ENCODE measurements around the gene CACNA2D4. TPM values are rescaled to one million over a fixed set of nuclear protein-coding genes. Genes with fewer than 3 reads are reported as not detected.
"Not testable (repeated sequence)": the region's sequence is repeated elsewhere in the genome, so short reads cannot be mapped to it uniquely, and the experiment has no call there.

CACNA2D4 gene
- total RNA-seq (2012; rRNA removed): 0.66 TPM in 1 of 2 replicates, not detected in the other

- Histone ChIP-seq H3K9me3 (replicated peaks; ENCODE audit: low read length) (no peaks in the 10 kb centered on the region), H3K4me2 (ENCODE audit: low read length) (no peak within 1 kb of the TSS), H3K27me3 (ENCODE audit: control insufficient read depth, insufficient read depth, low read length) (peaks cover 56% of the 10 kb centered on the region), H3K4me3 (ENCODE audit: low read length) (no peak within 1 kb of the TSS), H3K9ac (ENCODE audit: low read depth, low read length) (no peak within 1 kb of the TSS), H3K4me1 (ENCODE audit: control insufficient read depth, insufficient read depth, low read length) (no peaks in the 10 kb centered on the region), H3K36me3 (ENCODE audit: insufficient read depth, low read length) (no peaks in the 10 kb centered on the region)
These were observed at the start of gene CACNA2D4 for GRCh38 chr12:1918081-1918883. Gene CACNA2D4 (minus strand): TSS chr12:1918652. CDS start chr12:1918473, 179 bp downstream.

DNA sequence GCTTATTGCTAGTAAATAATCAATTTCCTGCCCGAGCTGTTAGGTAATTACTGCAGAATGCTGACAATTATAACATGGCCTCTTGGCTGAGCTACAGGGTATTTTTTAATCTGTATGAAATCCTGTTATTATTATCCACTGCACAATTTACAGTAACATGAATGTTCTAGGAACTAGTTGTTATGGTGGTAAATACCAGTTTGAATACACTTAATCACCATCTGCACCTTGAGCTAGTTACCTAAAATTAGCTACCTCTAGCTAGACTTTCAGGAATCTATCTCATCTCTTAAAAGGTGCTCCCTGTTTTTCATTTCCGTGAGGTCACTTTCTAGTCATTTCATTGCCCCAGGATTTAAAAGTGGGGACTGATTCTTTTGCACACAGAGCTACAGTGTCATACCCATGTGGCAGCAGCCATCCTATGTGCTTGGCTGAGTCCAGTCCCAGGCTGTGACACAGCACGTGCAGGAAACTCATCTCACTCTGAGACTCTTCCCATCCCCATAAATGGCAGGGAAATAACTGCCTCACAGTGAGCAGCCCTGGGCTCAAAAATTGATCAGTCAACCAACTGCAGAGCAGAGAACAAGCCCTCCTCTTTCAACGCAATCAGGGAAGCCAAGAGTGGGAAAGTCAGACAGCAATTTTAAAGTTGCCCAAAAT, 48.2 kb upstream of the CACNA2D4 start:
- Histone ChIP-seq H3K36me3 (ENCODE audit: insufficient read depth, low read length) (peaks cover 22% of the 10 kb centered on the region), H3K27me3 (ENCODE audit: control insufficient read depth, insufficient read depth, low read length) (no peaks in the 10 kb centered on the region), H3K9ac (ENCODE audit: low read depth, low read length) (no peak overlapping the region), H3K9me3 (replicated peaks; ENCODE audit: low read length) (no peaks in the 10 kb centered on the region), H3K4me2 (ENCODE audit: low read length) (no peak overlapping the region), H3K4me1 (ENCODE audit: control insufficient read depth, insufficient read depth, low read length) (no peaks in the 10 kb centered on the region), H3K4me3 (ENCODE audit: low read length) (no peak overlapping the region)

DNA sequence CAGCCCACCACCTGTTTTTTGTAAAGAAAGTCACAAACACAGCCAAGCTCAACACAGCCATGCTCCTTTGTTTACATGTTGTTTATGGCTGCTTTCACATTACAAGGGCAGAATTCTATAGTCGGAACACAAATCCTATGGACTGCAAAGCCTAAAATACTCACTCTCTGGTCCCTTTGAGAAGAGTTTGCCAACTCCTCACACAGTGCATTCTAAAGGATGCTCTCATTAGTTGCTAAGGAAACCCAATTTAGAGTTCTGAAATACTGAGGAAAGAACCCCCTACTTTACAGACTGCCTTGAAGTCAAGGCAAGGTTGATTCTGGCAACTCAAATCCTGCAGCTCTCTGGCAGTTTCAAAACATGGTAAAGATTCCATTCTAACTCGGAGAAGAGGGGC, 47.5 kb upstream of the CACNA2D4 start:
- Histone ChIP-seq H3K36me3 (ENCODE audit: insufficient read depth, low read length) (peaks cover 27% of the 10 kb centered on the region), H3K4me3 (ENCODE audit: low read length) (no peak overlapping the region), H3K9me3 (replicated peaks; ENCODE audit: low read length) (no peaks in the 10 kb centered on the region), H3K4me2 (ENCODE audit: low read length) (no peak overlapping the region), H3K4me1 (ENCODE audit: control insufficient read depth, insufficient read depth, low read length) (no peaks in the 10 kb centered on the region), H3K27me3 (ENCODE audit: control insufficient read depth, insufficient read depth, low read length) (no peaks in the 10 kb centered on the region), H3K9ac (ENCODE audit: low read depth, low read length) (no peak overlapping the region)

DNA sequence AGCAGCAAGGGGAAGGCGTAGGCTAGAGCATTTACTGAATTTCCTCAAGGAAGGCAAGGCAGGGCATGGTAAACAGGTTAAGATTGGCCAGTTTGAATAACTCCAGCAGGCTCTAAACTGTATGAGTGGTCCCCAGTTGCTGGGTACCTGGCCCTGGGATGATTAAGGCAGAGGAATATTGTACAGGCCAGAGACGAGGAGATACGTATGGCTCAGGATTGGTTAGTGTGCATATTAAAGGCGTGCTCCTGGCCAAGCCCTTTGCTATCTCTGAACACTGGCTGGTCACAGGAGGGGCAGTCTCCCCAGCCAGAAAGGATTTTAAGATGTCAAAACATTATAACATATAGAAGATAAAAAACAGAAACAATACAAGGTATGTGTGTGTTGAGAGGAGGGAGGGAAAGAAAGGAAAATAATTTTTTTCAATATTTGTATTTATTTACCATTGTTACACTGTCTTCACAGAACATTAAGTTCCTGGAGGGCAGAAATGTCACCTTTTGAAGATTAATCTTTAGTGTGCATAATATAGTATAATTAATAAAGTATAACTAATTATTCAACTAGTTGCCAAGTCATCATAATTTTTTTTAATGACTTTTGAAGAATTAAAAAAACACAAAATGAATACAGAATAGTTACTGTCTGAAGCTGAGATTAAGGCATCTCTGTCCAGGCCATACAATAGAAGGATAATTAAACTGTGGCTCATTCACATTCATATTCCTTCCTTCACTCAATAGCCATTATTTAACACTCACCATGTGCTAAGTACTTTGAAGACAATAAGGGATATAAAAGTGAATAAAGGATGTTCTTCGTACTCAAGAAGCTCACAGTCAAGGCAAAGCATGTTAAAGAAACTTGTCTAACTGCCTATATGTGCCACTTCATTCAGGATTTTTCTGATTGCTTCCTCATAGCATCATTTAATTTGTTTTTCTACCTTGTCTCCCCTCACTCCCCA, 43.9 kb upstream of the CACNA2D4 start:
- no peaks in the 10 kb centered on the region for H3K9me3 ChIP-seq (replicated peaks; ENCODE audit: low read length)
- no peak overlapping the region for H3K4me3 ChIP-seq (ENCODE audit: low read length)
- peaks cover 32% of the 10 kb centered on the region for H3K36me3 ChIP-seq (ENCODE audit: insufficient read depth, low read length)
- H3K4me1 ChIP-seq (ENCODE audit: control insufficient read depth, insufficient read depth, low read length): no peaks in the 10 kb centered on the region
- no peak overlapping the region for H3K9ac ChIP-seq (ENCODE audit: low read depth, low read length)
- no peak overlapping the region for H3K4me2 ChIP-seq (ENCODE audit: low read length)
- no peaks in the 10 kb centered on the region for H3K27me3 ChIP-seq (ENCODE audit: control insufficient read depth, insufficient read depth, low read length)

- no peak overlapping the region for H3K4me2 ChIP-seq (ENCODE audit: low read length)
- H3K36me3 ChIP-seq (ENCODE audit: insufficient read depth, low read length): peaks cover 31% of the 10 kb centered on the region
- H3K4me3 ChIP-seq (ENCODE audit: low read length): no peak overlapping the region
- H3K4me1 ChIP-seq (ENCODE audit: control insufficient read depth, insufficient read depth, low read length): no peaks in the 10 kb centered on the region
- H3K9me3 ChIP-seq (replicated peaks; ENCODE audit: low read length): no peaks in the 10 kb centered on the region
- H3K9ac ChIP-seq (ENCODE audit: low read depth, low read length): no peak overlapping the region
- H3K27me3 ChIP-seq (ENCODE audit: control insufficient read depth, insufficient read depth, low read length): no peaks in the 10 kb centered on the region
These were observed 38.3 kb upstream of the CACNA2D4 start for GRCh38 chr12:1956716-1957115.

DNA sequence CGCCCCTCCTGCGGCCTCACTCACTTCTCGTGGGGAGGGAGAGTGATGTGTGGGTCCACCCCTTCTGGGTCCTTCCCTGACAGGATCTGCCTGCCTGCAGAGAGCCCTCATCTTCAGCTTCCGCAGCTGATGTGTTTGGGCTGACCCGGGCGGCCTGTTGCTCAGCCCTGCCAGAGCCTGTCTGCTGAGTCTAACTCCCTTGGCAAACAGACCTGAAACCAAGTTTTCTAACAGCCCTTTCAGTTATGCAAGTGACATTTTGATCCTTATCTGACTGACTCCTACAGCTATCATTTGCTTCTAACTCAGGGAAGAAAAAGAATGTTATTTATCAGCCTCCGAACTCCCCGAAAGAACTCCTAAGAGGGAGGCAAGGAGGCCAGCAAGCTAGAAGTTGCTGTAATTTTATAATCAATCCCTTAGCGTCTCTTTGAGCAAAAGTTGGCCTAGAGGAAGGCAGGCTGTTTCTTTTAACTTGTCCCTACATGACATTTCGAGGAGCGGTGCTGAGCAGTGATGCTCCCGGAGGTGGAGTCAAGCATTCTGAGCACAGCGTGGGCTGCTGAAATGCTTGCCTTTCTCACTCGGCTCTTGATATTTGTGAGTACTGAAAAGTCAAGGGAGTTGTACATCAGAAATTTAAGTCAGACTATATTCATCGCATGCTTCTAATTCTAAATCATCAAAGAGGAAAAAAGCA, 31.5 kb upstream of the CACNA2D4 start:
- no peaks in the 10 kb centered on the region for H3K9me3 ChIP-seq (replicated peaks; ENCODE audit: low read length)
- H3K9ac ChIP-seq (ENCODE audit: low read depth, low read length): no peak overlapping the region
- H3K4me3 ChIP-seq (ENCODE audit: low read length): no peak overlapping the region
- no peak overlapping the region for H3K4me2 ChIP-seq (ENCODE audit: low read length)
- H3K36me3 ChIP-seq (ENCODE audit: insufficient read depth, low read length): peaks cover 61% of the 10 kb centered on the region
- H3K27me3 ChIP-seq (ENCODE audit: control insufficient read depth, insufficient read depth, low read length): no peaks in the 10 kb centered on the region
- H3K4me1 ChIP-seq (ENCODE audit: control insufficient read depth, insufficient read depth, low read length): peaks cover 10% of the 10 kb centered on the region

- Histone ChIP-seq H3K4me3 (ENCODE audit: low read length) (no peak overlapping the region), H3K36me3 (ENCODE audit: insufficient read depth, low read length) (peaks cover 56% of the 10 kb centered on the region), H3K4me1 (ENCODE audit: control insufficient read depth, insufficient read depth, low read length) (peaks cover 10% of the 10 kb centered on the region)
These were observed 30.4 kb upstream of the CACNA2D4 start for GRCh38 chr12:1948883-1949282.

DNA sequence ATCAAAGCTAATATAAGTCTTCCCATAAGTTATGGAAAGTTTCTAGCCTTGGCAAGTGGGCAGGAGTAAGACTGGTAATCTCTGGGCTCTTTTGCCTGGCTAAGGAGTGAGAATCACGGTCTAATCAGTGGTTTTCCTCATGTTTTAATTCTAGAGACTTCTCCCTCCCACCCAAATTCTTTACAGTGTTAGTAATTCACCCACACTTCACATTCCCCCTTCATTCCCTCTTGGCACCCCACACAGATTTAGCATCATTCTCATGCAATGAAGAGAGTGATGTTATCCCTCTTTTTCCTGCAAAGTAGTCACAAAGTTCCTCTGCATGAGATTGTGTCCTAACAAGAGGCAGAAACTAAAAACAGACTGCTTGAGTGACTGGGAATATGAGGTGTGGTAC, 28.6 kb upstream of the CACNA2D4 start:
- H3K27me3 ChIP-seq (ENCODE audit: control insufficient read depth, insufficient read depth, low read length): no peaks in the 10 kb centered on the region
- H3K4me1 ChIP-seq (ENCODE audit: control insufficient read depth, insufficient read depth, low read length): peaks cover 10% of the 10 kb centered on the region

More at GRCh38 chr12:1948883-1949282, 30.4 kb upstream of the CACNA2D4 start:
- no peaks in the 10 kb centered on the region for H3K9me3 ChIP-seq (replicated peaks; ENCODE audit: low read length)
- no peak overlapping the region for H3K4me2 ChIP-seq (ENCODE audit: low read length)
- H3K27me3 ChIP-seq (ENCODE audit: control insufficient read depth, insufficient read depth, low read length): no peaks in the 10 kb centered on the region
- no peak overlapping the region for H3K9ac ChIP-seq (ENCODE audit: low read depth, low read length)

DNA sequence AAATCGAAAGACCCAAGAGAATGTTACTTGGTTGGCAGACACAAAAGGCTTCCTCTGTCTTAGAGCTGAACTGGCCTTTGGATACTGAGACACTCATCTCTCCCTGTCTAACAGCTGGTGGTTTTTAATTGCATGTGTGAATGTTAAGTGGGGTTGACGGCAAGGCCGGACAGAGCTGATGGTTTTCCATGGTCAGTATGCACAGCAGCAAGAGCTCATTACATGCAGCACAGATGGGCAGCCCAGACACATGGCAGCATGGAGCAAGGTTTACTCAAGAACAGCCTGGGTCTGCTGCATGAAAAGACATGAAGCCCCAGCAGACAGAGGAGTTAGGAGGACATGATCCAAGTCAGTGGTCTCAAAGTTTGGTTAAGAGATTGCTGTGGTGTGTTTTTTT, 27.8 kb upstream of the CACNA2D4 start:
- Histone ChIP-seq H3K4me1 (ENCODE audit: control insufficient read depth, insufficient read depth, low read length) (peaks cover 10% of the 10 kb centered on the region), H3K4me2 (ENCODE audit: low read length) (no peak overlapping the region), H3K36me3 (ENCODE audit: insufficient read depth, low read length) (peaks cover 36% of the 10 kb centered on the region), H3K4me3 (ENCODE audit: low read length) (no peak overlapping the region), H3K27me3 (ENCODE audit: control insufficient read depth, insufficient read depth, low read length) (no peaks in the 10 kb centered on the region), H3K9ac (ENCODE audit: low read depth, low read length) (no peak overlapping the region), H3K9me3 (replicated peaks; ENCODE audit: low read length) (no peaks in the 10 kb centered on the region)

More for the DNA sequence above, 28.6 kb upstream of the CACNA2D4 start:
- Histone ChIP-seq H3K4me2 (ENCODE audit: low read length) (no peak overlapping the region), H3K36me3 (ENCODE audit: insufficient read depth, low read length) (peaks cover 44% of the 10 kb centered on the region), H3K4me3 (ENCODE audit: low read length) (no peak overlapping the region), H3K9me3 (replicated peaks; ENCODE audit: low read length) (no peaks in the 10 kb centered on the region), H3K9ac (ENCODE audit: low read depth, low read length) (no peak overlapping the region)

GRCh38 chr12:1945502-1945901, 27.1 kb upstream of the CACNA2D4 start:
- Histone ChIP-seq H3K36me3 (ENCODE audit: insufficient read depth, low read length) (peaks cover 34% of the 10 kb centered on the region), H3K4me1 (ENCODE audit: control insufficient read depth, insufficient read depth, low read length) (peaks cover 10% of the 10 kb centered on the region)
- not testable (repeated sequence) for H3K4me3 ChIP-seq (ENCODE audit: low read length); H3K9ac ChIP-seq (ENCODE audit: low read depth, low read length); H3K9me3 ChIP-seq (replicated peaks; ENCODE audit: low read length); H3K27me3 ChIP-seq (ENCODE audit: control insufficient read depth, insufficient read depth, low read length); H3K4me2 ChIP-seq (ENCODE audit: low read length)

Measured in skeletal muscle satellite cell (primary cell).